Breast epithelium (tissue), 4 donors: ENCODE measurements around the gene MAPKAP1. TPM values are rescaled to one million over a fixed set of nuclear protein-coding genes. Genes with fewer than 3 reads are reported as not detected.

Experiments
- DNase-seq, 2 donors: peaks; one replicate each; pipeline ENCODE4 v3.0.0-alpha.2; 2019; ENCODE audit warnings: low spot score in 2 of 2
- H3K27ac ChIP-seq, 2 donors: fragments of 200-600 bp; sonication (generic) in 1 of 2; one replicate each; pipeline ENCODE4 v1.5.1; 2016 to 2019; ENCODE audit warnings: mild to moderate bottlenecking in 1 of 2
- H3K27me3 ChIP-seq, 2 donors: fragments of 200-600 bp; sonication (generic) in 1 of 2; one replicate each; pipeline versions ENCODE4 v1.5.1 to v1.6.0; 2017 to 2019; ENCODE audit warnings: control low read depth in 1 of 2, mild to moderate bottlenecking in 1 of 2
- H3K36me3 ChIP-seq: fragments of 200-600 bp; one replicate; pipeline ENCODE4 v1.5.1; 2019
- H3K4me1 ChIP-seq, 2 donors: fragments of 200-600 bp; sonication (generic); one replicate each; pipeline ENCODE4 v1.5.1; 2016 to 2019; ENCODE audit warnings: control low read depth in 1 of 2
- H3K4me3 ChIP-seq, 3 donors: fragments of 200-600 bp; sonication (generic); 1 replicate in 2 of 3; 2 replicates in 1 of 3; pipeline ENCODE4 v1.5.1; 2016 to 2019; ENCODE audit warnings: mild to moderate bottlenecking in 3 of 3, moderate library complexity in 2 of 3
- H3K9me3 ChIP-seq, 2 donors: fragments of 200-600 bp; sonication (generic) in 1 of 2; one replicate each; pipeline ENCODE4 v1.5.1; 2016 to 2019; ENCODE audit warnings: control low read depth in 1 of 2
- POLR2A ChIP-seq: fragments of 450-650 bp; IDR thresholded peaks from one replicate; pipeline ENCODE4 v1.6.1; 2016; ENCODE audit warnings: antibody characterized with exemption, mild to moderate bottlenecking, moderate library complexity
- POLR2AphosphoS5 ChIP-seq, 3 donors: sonication (generic); formaldehyde crosslinking; IDR thresholded peaks; one replicate each; pipeline ENCODE4 v1.6.1; 2017; ENCODE audit warnings: antibody characterized with exemption in 3 of 3
- intact Hi-C: fragments of 100-400 bp; cut with DNase I; formaldehyde crosslinking; loops from one replicate; pipeline ENCODE4 v1.15.1; 2023; ENCODE audit warnings: low total_unique reads
- total RNA-seq, 3 donors: library from RNA; depleted of rRNA; stranded (reverse); fragments of >200 nt; gene quantifications; one replicate each; pipeline ENCODE4 v1.1.0, GENCODE V29; 2016
- TF ChIP-seq, protein P1 (sequence below), 3 donors: fragments of 450-650 bp; IDR thresholded peaks; one replicate each; pipeline ENCODE4 v1.5.1; 2016 to 2017; ENCODE audit warnings: antibody characterized with exemption in 3 of 3, mild to moderate bottlenecking in 3 of 3, moderate library complexity in 3 of 3

MAPKAP1 gene
- total RNA-seq, 3 donors from 2014 or later: 61.3 to 81.9 (median 78.6) TPM

DNA sequence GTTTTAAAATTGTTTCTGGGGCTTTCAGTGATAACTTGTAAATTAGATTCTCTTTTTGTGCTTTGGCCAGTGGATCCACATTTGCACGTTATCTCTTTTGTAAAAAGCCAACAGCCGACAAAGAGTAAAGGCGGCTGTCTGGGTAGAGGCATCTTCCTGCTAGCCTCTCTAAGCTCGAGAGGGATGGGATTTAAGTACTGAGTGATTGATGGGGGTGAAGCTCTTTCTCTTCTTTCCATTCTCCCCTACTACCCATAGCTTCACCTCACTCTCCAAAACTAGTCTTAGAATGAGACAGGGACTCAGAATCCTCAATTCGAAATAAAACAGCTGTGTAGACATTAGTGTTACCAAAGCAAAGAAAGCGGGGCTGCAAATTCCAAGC lies 43.6 kb upstream of the MAPKAP1 start:
- intact Hi-C loops: no loop called here
- no peak overlapping the region for H3K27ac ChIP-seq
- H3K4me1 ChIP-seq: no peaks in the 10 kb centered on the region

DNA sequence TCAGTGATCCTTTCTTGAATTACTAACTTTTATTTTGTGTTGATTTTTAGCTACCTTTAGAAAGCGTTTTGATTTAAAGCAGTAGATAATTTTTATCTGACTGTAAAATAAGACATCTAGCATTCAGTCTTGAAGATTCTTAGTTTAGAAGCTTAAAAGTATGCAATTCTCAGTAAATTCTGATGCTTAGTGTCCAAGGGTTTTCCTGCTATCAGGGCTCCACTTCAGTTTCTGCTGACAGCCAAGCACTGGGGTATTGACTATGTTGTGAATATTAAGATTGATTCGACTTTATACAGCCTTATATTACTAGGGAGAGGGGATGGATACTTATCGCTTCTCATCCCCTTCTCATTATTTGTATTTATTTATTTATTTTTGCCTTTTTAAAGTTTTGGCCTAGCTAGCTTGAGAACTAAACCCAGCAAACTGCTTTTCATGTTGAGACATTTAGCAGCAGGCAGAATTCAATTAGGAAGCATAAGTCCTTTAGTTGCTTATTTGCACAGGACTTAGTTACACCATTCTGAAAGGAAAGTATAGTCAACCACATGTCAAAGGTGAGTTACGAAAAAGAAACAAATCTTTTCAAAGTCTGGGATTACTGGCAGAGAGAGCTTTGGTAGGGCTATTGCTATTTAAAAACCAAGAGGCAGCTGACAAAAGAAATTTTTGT lies 43.1 kb upstream of the MAPKAP1 start:
- Histone ChIP-seq H3K36me3 (no peaks in the 10 kb centered on the region), H3K4me3 (no peak overlapping the region), H3K9me3 (no peaks in the 10 kb centered on the region), H3K27me3 (no peaks in the 10 kb centered on the region), H3K4me1 (no peaks in the 10 kb centered on the region), H3K27ac (peak overlapping the region in 1 of 2 donors; percentile 14)
- no peak for DNase-seq
- TF ChIP-seq, protein P1, sequence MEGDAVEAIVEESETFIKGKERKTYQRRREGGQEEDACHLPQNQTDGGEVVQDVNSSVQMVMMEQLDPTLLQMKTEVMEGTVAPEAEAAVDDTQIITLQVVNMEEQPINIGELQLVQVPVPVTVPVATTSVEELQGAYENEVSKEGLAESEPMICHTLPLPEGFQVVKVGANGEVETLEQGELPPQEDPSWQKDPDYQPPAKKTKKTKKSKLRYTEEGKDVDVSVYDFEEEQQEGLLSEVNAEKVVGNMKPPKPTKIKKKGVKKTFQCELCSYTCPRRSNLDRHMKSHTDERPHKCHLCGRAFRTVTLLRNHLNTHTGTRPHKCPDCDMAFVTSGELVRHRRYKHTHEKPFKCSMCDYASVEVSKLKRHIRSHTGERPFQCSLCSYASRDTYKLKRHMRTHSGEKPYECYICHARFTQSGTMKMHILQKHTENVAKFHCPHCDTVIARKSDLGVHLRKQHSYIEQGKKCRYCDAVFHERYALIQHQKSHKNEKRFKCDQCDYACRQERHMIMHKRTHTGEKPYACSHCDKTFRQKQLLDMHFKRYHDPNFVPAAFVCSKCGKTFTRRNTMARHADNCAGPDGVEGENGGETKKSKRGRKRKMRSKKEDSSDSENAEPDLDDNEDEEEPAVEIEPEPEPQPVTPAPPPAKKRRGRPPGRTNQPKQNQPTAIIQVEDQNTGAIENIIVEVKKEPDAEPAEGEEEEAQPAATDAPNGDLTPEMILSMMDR (IDR thresholded peaks at IDR 0.05): no peak
- intact Hi-C loops: loop anchor here (5.0 kb wide), 1 partner anchor 343 kb away; no protein-coding TSS in a partner anchor

More for the DNA sequence above, 43.6 kb upstream of the MAPKAP1 start:
- H3K27me3 ChIP-seq: no peaks in the 10 kb centered on the region
- H3K36me3 ChIP-seq: no peaks in the 10 kb centered on the region
- no peak for DNase-seq
- H3K9me3 ChIP-seq: no peaks in the 10 kb centered on the region
- TF ChIP-seq, protein P1 (IDR thresholded peaks at IDR 0.05): no peak
- TF ChIP-seq POLR2AphosphoS5 (IDR thresholded peaks at IDR 0.05): no peak
- TF ChIP-seq POLR2A: no peak
- no peak overlapping the region for H3K4me3 ChIP-seq

DNA sequence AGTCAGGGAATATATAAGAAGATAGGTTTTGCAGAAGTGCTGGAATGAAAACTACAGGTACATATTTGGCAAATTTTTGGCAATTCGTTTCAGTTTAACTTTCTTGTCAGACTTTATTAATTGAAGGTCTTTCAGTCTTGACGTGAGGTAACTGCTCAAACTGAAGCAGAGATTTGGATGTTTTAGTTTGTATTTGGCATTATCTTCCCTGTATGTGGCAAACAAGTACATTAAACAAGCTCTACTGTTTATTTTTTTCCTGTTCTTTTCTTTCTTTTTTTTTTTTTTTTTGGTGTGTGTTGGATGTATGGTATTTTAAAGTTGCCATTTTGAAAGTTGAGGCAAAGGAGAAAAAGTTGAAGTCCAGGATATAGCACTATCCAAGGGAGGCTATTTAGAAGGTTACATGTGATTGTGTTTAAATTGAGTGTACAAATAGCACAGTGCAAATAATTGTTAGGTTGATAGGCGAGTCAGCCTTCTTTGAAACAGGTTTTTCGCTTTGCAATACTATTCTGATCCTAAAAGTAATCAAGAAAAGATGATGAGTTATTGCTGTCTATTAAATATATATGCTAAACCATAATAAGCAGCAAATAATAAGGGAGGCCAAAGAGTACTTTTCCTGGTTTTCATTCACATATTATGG lies 42.4 kb upstream of the MAPKAP1 start:
- intact Hi-C loops: loop anchor here (5.0 kb wide), 1 partner anchor 342 kb away; no protein-coding TSS in a partner anchor
- Histone ChIP-seq H3K27me3 (no peaks in the 10 kb centered on the region), H3K36me3 (no peaks in the 10 kb centered on the region), H3K4me3 (peak overlapping the region; percentile 73 to 92 (median 82)), H3K4me1 (no peaks in the 10 kb centered on the region), H3K9me3 (no peaks in the 10 kb centered on the region), H3K27ac (peak overlapping the region in 1 of 2 donors; percentile 96)
- no peak for TF ChIP-seq POLR2A
- TF ChIP-seq, protein P1 (IDR thresholded peaks at IDR 0.05): no peak
- DNase-seq: no peak

DNA sequence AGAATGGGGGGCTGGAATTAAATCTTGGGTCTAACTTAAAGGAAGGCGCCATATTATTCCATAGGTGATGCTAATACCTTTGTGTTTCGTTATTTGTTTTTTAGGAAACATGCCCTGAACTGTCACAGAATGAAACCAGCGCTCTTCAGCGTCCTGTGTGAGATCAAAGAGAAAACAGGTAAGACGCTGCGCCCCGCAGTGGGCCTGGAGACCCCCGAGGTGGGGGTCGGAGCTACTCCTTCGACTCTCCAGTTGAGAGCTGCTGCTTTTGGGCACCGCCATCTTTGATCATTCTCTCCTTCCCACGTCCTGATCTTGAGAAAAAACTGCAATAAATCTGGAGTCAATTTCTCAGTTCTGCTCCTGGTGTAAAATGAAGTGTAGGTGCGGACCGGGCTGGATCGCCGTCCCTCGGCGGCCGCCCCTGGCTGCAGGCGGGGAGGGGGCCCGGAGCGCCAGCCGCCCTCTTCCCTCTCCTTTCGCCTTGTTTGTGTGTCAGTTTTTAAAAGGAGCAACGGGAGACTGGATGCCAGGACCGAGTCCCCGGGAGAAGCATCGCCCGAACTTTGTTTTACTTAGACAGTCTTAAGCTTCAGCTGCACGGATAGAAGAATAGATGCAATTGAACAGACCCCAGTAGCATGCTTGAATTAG lies 41.6 kb upstream of the MAPKAP1 start:
- Histone ChIP-seq H3K27ac (peak overlapping the region; percentile 64 to 96), H3K36me3 (no peaks in the 10 kb centered on the region), H3K4me3 (peak overlapping the region; percentile 73 to 92 (median 82)), H3K27me3 (no peaks in the 10 kb centered on the region), H3K9me3 (no peaks in the 10 kb centered on the region), H3K4me1 (no peaks in the 10 kb centered on the region)
- DNase-seq: no peak
- intact Hi-C loops: loop anchor here (5.0 kb wide), 1 partner anchor 341 kb away; no protein-coding TSS in a partner anchor
- TF ChIP-seq POLR2A: no peak
- TF ChIP-seq POLR2AphosphoS5 (IDR thresholded peaks at IDR 0.05): no peak

DNA sequence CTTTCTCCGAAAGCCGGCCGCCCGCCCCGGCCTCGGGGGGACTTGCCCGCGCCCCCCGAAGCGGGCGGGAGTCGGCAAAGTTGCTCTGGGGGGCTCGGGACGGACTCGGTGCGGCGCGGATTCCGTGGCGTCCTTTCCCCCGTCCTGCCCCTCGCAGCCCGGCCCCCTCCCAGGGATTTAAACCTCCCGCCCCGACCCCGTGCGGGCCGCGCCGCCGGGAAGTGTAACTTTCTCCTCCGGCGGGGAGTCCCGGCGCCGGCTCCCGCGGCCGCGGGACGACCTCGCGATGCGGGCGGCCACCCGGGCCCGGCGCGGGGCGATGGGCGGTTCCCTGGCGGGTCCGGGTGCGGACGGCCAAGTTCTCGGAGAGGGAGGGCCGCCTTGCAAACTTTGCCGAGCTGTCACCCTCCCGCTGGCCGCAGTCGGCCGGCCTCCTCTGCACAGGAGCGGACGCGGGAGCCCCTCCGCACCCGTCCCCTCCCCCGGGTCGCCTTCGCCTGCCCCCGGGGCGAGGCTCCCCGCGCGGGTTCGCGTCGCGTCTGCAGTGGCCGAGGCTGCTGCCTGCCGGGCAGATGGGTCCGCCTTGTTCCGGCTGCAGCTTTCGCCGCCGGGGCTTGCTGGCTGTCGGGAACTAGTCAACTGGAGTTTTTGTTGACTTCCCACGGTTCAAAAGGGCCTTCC lies 40.9 kb upstream of the MAPKAP1 start:
- Histone ChIP-seq H3K27me3 (no peaks in the 10 kb centered on the region), H3K9me3 (no peaks in the 10 kb centered on the region), H3K36me3 (no peaks in the 10 kb centered on the region), H3K4me3 (peak overlapping the region; percentile 73 to 92 (median 82)), H3K27ac (peak overlapping the region; percentile 64 to 96), H3K4me1 (no peaks in the 10 kb centered on the region)
- TF ChIP-seq, protein P1 (IDR thresholded peaks at IDR 0.05): no peak
- TF ChIP-seq POLR2A: no peak
- no peak for TF ChIP-seq POLR2AphosphoS5 (IDR thresholded peaks at IDR 0.05)
- intact Hi-C loops: loop anchor here (5.0 kb wide), 1 partner anchor 341 kb away; no protein-coding TSS in a partner anchor
- DNase-seq: no peak
